ENCODE results near the gene USP10. TPM values are rescaled to one million over a fixed set of nuclear protein-coding genes. Genes with fewer than 3 reads are reported as not detected.

USP10 gene
- total and polyA plus RNA-seq, 2 donors (not counting 1 experiment from before 2014, with no cell fraction given), result 48.9 to 134 TPM

DNA sequence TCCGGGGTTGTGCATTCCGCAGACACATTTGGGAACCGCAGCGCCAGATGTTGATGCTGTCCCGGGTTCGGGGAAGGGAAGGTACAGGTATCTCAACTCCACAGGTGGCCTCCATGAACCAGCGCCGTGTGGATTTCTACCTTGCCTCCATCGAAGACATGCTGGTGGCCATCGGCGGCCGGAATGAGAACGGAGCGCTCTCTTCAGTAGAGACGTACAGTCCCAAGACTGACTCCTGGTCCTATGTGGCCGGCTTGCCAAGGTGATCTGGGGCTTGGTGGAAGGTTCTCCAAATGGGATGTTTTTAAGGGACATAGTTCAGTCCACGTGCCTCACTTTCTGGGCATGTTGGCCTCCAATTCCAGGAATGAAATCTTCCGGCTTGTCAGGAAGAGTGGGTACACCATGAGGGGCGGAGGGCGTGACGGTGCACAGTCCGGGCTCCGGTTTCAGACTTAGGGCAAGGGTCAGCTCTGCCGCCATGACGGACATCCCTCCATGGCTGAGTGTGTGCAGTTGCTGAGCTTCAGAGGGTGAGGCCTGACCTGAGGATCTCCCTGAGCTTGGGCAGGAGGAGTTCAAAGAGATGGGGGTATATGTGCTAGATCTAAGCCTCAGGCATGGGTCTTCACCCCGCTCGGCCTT is 40.0 kb upstream of the USP10 start:
- no peak overlapping the region for H3K27ac Mint-ChIP-seq

DNA sequence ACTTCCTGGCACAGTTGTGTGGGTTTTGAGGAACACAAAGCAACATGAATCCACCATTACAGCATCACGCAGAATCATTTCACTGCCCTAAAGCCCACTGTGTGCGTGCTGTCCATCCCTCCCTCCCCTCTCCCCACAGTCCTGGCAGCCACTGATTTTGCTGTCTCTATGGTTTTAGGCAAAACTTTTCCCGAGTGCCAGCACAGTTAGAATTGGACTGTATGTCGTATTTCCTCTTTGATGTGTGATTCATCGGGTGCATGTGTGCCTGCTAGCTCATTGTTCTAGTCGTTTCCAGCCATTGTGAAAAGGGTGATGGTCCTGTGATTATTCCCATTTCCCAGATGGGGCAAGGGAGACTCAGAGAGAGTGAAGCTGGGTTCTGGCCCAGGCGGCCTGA is 38.8 kb upstream of the USP10 start:
- ChIA-PET CTCF (interaction anchor here (4.8 to 8.0 kb wide), 3 partner anchors 12 to 65 kb away, joined by 39 to 51 read pairs (median 49); no protein-coding TSS in a partner anchor), POLR2A (interaction anchor here (0.6 kb wide), 1 partner anchor 79 kb away, joined by 4 read pairs; no protein-coding TSS in a partner anchor)
- H3K4me3 Mint-ChIP-seq, result no peak overlapping the region
- peaks cover 32 to 39% of the 10 kb centered on the region in 2 donors for H3K4me1 ChIP-seq (ENCODE audit: control insufficient read depth in 2 of 2, insufficient read depth in 2 of 2, low read length in 2 of 2)
- WGBS (ENCODE audit: insufficient coverage), result 97% methylated on average over 7 of the region's 7 CpGs
- no peak for TF ChIP-seq EZH2 (IDR thresholded peaks at IDR 0.05; ENCODE audit: borderline replicate concordance, insufficient read depth, low read depth, low read length, poor library complexity, severe bottlenecking)
- TF ChIP-seq, protein P1, sequence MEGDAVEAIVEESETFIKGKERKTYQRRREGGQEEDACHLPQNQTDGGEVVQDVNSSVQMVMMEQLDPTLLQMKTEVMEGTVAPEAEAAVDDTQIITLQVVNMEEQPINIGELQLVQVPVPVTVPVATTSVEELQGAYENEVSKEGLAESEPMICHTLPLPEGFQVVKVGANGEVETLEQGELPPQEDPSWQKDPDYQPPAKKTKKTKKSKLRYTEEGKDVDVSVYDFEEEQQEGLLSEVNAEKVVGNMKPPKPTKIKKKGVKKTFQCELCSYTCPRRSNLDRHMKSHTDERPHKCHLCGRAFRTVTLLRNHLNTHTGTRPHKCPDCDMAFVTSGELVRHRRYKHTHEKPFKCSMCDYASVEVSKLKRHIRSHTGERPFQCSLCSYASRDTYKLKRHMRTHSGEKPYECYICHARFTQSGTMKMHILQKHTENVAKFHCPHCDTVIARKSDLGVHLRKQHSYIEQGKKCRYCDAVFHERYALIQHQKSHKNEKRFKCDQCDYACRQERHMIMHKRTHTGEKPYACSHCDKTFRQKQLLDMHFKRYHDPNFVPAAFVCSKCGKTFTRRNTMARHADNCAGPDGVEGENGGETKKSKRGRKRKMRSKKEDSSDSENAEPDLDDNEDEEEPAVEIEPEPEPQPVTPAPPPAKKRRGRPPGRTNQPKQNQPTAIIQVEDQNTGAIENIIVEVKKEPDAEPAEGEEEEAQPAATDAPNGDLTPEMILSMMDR (IDR thresholded peaks at IDR 0.05), result no peak
- H3K9ac ChIP-seq (ENCODE audit: low read length), result no peak overlapping the region
- H3K27ac ChIP-seq (ENCODE audit: low read length in 2 of 2), result no peak overlapping the region
- peaks cover 75% of the 10 kb centered on the region for H4K20me1 ChIP-seq (ENCODE audit: control insufficient read depth, insufficient read depth, low read length, poor library complexity, severe bottlenecking)
- H3K36me3 ChIP-seq (replicated peaks in 1 of 2; ENCODE audit: control extremely low read depth in 1 of 2, control insufficient read depth in 1 of 2, extremely low read depth in 1 of 2, insufficient read depth in 2 of 2, low read length in 1 of 2), result peaks cover 9 to 75% of the 10 kb centered on the region in 2 experiments
- no peaks in the 10 kb centered on the region for H3K9me3 Mint-ChIP-seq (ENCODE audit: insufficient read depth)
- H3K27ac Mint-ChIP-seq, result peak overlapping the region; percentile 32
- ATAC-seq (ENCODE audit: low read depth) (no peak), DNase-seq (no peak)
- no peaks in the 10 kb centered on the region for H3K27me3 Mint-ChIP-seq
- H3K4me3 ChIP-seq (ENCODE audit: control extremely low read depth in 1 of 5, extremely low read depth in 1 of 5, insufficient read depth in 1 of 5, low read depth in 2 of 5, low read length in 4 of 5), result no peak overlapping the region
- no peak overlapping the region for H3K4me2 ChIP-seq (replicated peaks; ENCODE audit: low read depth, low read length, poor library complexity, severe bottlenecking)
- intact Hi-C loops (cut with micrococcal nuclease), result no loop called here
- no peak overlapping the region for H2AFZ ChIP-seq (ENCODE audit: insufficient read depth, low read depth, low read length, poor library complexity, severe bottlenecking)
- H3K4me1 Mint-ChIP-seq, result peaks cover 46% of the 10 kb centered on the region
- H3K79me2 ChIP-seq (ENCODE audit: control insufficient read depth, insufficient read depth, low read length), result peaks cover 45% of the 10 kb centered on the region
- H3K27me3 ChIP-seq (replicated peaks in 1 of 4; ENCODE audit: control extremely low read depth in 1 of 4, control insufficient read depth in 3 of 4, insufficient read depth in 4 of 4, low read length in 3 of 4), result no peaks in the 10 kb centered on the region
- peaks cover 0 to 9% (median 0%) of the 10 kb centered on the region in 3 donors for H3K9me3 ChIP-seq (ENCODE audit: control extremely low read depth in 1 of 3, control insufficient read depth in 2 of 3, insufficient read depth in 1 of 3, low read length in 2 of 3)

More for the DNA sequence above, 40.0 kb upstream of the USP10 start:
- Histone ChIP-seq H3K4me2 (replicated peaks; ENCODE audit: low read depth, low read length, poor library complexity, severe bottlenecking) (no peak overlapping the region), H3K79me2 (ENCODE audit: control insufficient read depth, insufficient read depth, low read length) (peaks cover 51% of the 10 kb centered on the region), H3K27me3 (replicated peaks in 1 of 4; ENCODE audit: control extremely low read depth in 1 of 4, control insufficient read depth in 3 of 4, insufficient read depth in 4 of 4, low read length in 3 of 4) (no peaks in the 10 kb centered on the region), H3K36me3 (replicated peaks in 1 of 2; ENCODE audit: control extremely low read depth in 1 of 2, control insufficient read depth in 1 of 2, extremely low read depth in 1 of 2, insufficient read depth in 2 of 2, low read length in 1 of 2) (peaks cover 9 to 76% of the 10 kb centered on the region in 2 experiments), H3K9ac (ENCODE audit: low read length) (no peak overlapping the region), H2AFZ (ENCODE audit: insufficient read depth, low read depth, low read length, poor library complexity, severe bottlenecking) (no peak overlapping the region), H3K9me3 (ENCODE audit: control extremely low read depth in 1 of 3, control insufficient read depth in 2 of 3, insufficient read depth in 1 of 3, low read length in 2 of 3) (peaks cover 0 to 9% (median 0%) of the 10 kb centered on the region in 3 donors), H3K4me1 (ENCODE audit: control insufficient read depth in 2 of 2, insufficient read depth in 2 of 2, low read length in 2 of 2) (peaks cover 39 to 47% of the 10 kb centered on the region in 2 donors), H3K4me3 (ENCODE audit: control extremely low read depth in 1 of 5, extremely low read depth in 1 of 5, insufficient read depth in 1 of 5, low read depth in 2 of 5, low read length in 4 of 5) (no peak overlapping the region), H4K20me1 (ENCODE audit: control insufficient read depth, insufficient read depth, low read length, poor library complexity, severe bottlenecking) (peaks cover 75% of the 10 kb centered on the region), H3K27ac (ENCODE audit: low read length in 2 of 2) (no peak overlapping the region)
- Mint-ChIP-seq H3K27me3 (no peaks in the 10 kb centered on the region), H3K4me3 (no peak overlapping the region), H3K9me3 (ENCODE audit: insufficient read depth) (no peaks in the 10 kb centered on the region), H3K4me1 (peaks cover 51% of the 10 kb centered on the region)
- intact Hi-C loops (cut with micrococcal nuclease), result no loop called here
- DNase-seq, result no peak
- no peak for ATAC-seq (ENCODE audit: low read depth)
- TF ChIP-seq, protein P1 (IDR thresholded peaks at IDR 0.05), result no peak
- no peak for TF ChIP-seq EZH2 (IDR thresholded peaks at IDR 0.05; ENCODE audit: borderline replicate concordance, insufficient read depth, low read depth, low read length, poor library complexity, severe bottlenecking)
- WGBS (ENCODE audit: insufficient coverage), result 97% methylated on average over 27 of the region's 27 CpGs
- POLR2A ChIA-PET, result no interaction called here
- CTCF ChIA-PET, result interaction anchor here (1.0 kb wide), 1 partner anchor 13 kb away, joined by 4 read pairs; no protein-coding TSS in a partner anchor

All from B cell (primary cell).